DMS53 treated with DMSO at 0.1 percent for 48 hours (cell line): ENCODE results near the gene GPRASP2.

Experiments
- DNase-seq: peaks from one replicate; lab custom pipeline; 2025; ENCODE audit not compliant: unreplicated experiment; lab: John Stamatoyannopoulos, UW

The GPRASP2 gene

DNA sequence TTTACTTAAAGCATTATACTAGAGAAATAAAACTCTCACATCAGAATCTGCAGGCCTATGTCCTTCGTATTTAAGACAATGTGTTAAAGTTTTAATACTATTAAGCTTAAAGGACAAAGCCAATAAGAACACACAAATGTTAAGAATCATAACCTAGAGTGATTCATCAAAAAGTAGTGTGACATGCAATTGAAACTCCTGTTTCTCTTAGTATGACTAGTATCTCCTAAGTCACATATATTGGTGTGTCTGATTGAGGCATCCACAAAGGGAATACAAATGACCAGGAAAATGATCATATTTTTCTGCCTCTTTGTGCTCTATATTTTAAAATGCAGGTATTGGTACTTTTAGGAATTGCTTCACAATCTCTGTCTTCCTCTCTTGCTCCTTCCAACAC lies 32.1 kb downstream of the GPRASP2 start:
- DNase-seq: no peak

DNA sequence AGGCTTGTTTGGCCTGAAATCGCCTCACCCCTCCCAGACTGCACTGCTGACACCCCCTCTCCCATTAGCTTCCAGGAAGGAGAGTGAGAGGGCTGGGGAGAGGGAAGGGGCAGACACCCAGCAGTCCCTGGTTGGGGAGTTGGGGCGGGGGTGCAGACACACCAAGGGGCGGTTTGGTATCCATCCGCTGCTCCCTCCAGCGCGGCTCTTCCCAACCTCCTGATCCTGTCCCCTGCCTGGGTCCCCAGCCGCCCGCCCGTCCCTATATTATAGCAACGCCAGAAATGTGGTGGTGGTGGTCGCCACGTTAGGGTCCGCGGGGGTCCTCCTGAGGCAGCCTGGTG lies 33.2 kb downstream of the GPRASP2 start:
- DNase-seq: no peak

DNA sequence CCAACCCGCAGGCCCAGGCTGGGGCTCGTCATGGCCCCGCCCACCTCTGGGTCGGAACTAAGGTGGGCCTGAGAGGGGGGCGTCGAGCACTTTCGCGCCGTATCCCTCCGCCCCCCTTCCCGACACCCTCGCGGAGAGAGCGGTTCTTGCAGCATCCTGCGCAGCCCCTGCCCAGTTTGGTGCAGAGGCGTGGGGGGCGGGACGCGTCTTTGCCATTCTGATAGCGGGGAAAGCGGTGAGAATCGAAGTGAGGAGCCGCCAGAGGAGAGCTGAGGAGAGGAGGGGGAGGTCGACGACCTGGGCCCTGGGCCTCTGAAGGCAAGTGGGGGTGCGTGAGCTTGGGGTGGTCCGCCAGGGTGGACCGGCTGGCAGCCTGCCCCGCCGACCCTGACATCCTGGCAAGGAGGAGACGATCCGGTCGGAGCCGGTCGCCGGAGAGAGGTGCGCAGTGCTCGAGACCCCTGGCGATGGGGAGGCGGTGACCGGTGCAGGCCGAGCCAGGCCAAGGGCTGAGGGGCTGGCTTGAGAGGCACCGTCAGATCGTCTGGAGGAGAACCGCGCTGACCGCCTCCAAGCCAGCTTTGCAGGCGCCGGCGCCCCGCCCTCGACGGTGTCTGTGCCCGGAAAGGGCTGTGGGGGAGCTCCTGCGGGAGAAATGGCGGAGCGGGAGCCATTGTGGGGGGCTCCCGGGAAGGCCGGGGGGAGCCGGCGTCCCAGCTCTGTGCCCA lies 33.8 kb downstream of the GPRASP2 start:
- DNase-seq: no peak

DNA sequence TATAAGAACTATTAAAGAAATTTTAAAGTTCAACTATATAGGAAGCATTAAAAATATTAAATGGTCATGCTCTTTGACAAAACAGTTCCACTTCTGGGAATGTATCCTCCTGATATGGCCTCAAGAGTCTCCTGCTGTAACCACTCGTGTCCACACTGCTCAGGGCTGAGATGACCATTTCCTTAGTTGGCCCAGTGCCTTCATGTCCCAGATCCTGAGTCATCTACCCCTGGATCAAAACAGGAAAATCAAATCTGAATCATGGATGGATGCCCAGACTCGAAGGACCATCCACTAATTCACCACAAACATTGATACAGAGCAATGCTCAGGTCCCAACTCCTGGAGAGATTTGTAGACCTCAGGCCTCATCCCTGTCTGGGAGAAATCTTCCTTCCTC lies 53.0 kb downstream of the GPRASP2 start:
- no peak for DNase-seq

DNA sequence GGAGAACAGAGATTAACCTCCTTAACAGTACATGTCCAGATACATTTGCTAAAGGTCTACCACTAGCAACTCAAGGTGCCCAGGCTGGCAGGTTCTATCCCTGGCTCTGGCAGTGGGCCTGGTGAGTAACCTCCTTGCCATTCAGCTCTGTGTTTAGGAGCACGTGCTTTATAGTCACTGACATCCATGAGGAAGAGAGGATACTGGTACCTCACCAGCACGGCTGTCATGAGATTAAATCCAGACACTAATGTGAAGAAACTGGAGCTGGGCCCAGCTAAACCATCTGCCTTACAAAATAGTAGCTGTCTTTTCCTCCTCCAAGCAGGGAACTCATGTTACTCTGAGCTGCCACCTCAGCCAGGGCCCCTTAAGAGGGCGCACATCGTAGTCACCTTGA lies 53.6 kb downstream of the GPRASP2 start:
- no peak for DNase-seq

- no peak for DNase-seq
Measured at GRCh38 chrX:102767287-102767686, 55.0 kb downstream of the GPRASP2 start.
